ENCODE data around the gene CEP85.
A peak's percentile ranks its signal among the peaks of the same experiment; 100 is the strongest.
"Not testable (repeated sequence)": the region's sequence is repeated elsewhere in the genome, so short reads cannot be mapped to it uniquely, and the experiment has no call there.

Gene CEP85

GRCh38 chr1:26221094-26221493 is 12.9 kb upstream of the CEP85 start:
- no peak for DNase-seq (ENCODE audit: low spot score)

- no peak for DNase-seq (ENCODE audit: low spot score)
These were observed 9.4 kb upstream of the CEP85 start for GRCh38 chr1:26224606-26225005.

GRCh38 chr1:26225033-26225831 is 8.8 kb upstream of the CEP85 start:
- DNase-seq (ENCODE audit: low spot score) = peak; percentile 73

- DNase-seq (ENCODE audit: low spot score) = not testable (repeated sequence)
These were observed 3.3 kb upstream of the CEP85 start for GRCh38 chr1:26230682-26231081.

GRCh38 chr1:26234644-26235370 is 807 bp downstream of the CEP85 start:
- peak; percentile 13 for DNase-seq (ENCODE audit: low spot score)

GRCh38 chr1:26237230-26237966 is 3.4 kb downstream of the CEP85 start:
- no peak for DNase-seq (ENCODE audit: low spot score)

- no peak for DNase-seq (ENCODE audit: low spot score)
These were observed 5.9 kb downstream of the CEP85 start for GRCh38 chr1:26239936-26240335.

GRCh38 chr1:26252718-26253117 is 18.7 kb downstream of the CEP85 start:
- no peak for DNase-seq (ENCODE audit: low spot score)

- no peak for DNase-seq (ENCODE audit: low spot score)
These were observed 20.4 kb downstream of the CEP85 start for GRCh38 chr1:26254404-26254803.

GRCh38 chr1:26257222-26257621 is 23.2 kb downstream of the CEP85 start:
- DNase-seq (ENCODE audit: low spot score) = no peak

- no peak for DNase-seq (ENCODE audit: low spot score)
These were observed 25.0 kb downstream of the CEP85 start for GRCh38 chr1:26259005-26259404.

- no peak for DNase-seq (ENCODE audit: low spot score)
These were observed 25.6 kb downstream of the CEP85 start for GRCh38 chr1:26259578-26259977.

GRCh38 chr1:26263212-26263611 is 29.2 kb downstream of the CEP85 start:
- DNase-seq (ENCODE audit: low spot score) = no peak

GRCh38 chr1:26265405-26265804 is 31.4 kb downstream of the CEP85 start:
- DNase-seq (ENCODE audit: low spot score) = no peak

GRCh38 chr1:26268290-26269197 is 34.5 kb downstream of the CEP85 start:
- no peak for DNase-seq (ENCODE audit: low spot score)

GRCh38 chr1:26269198-26269550 is 35.2 kb downstream of the CEP85 start:
- DNase-seq (ENCODE audit: low spot score) = no peak

GRCh38 chr1:26274801-26275425 is 40.9 kb downstream of the CEP85 start:
- DNase-seq (ENCODE audit: low spot score) = no peak

- DNase-seq (ENCODE audit: low spot score) = peak; percentile 61
These were observed 41.8 kb downstream of the CEP85 start for GRCh38 chr1:26275580-26276431.

GRCh38 chr1:26276432-26276838 is 42.4 kb downstream of the CEP85 start:
- no peak for DNase-seq (ENCODE audit: low spot score)

- no peak for DNase-seq (ENCODE audit: low spot score)
These were observed 43.3 kb downstream of the CEP85 start for GRCh38 chr1:26277261-26277661.

All from SK-N-DZ (cell line).